NCI-H1105 (cell line): ENCODE data around the gene PTGES2.

Source experiments
- DNase-seq: peaks from one replicate; lab custom pipeline; 2025; lab: John Stamatoyannopoulos, UW

PTGES2 gene

GRCh38 chr9:128127568-128127989 is at the start of gene PTGES2:
PTGES2 (minus strand) TSS chr9:128127729; CDS start chr9:128127717, 12 bp downstream.
- DNase-seq: peak; percentile 54

- DNase-seq: no peak
Observed at GRCh38 chr9:128175726-128176125, 48.2 kb upstream of the PTGES2 start.

- no peak for DNase-seq
Observed at GRCh38 chr9:128175102-128175563, 47.6 kb upstream of the PTGES2 start.

DNA sequence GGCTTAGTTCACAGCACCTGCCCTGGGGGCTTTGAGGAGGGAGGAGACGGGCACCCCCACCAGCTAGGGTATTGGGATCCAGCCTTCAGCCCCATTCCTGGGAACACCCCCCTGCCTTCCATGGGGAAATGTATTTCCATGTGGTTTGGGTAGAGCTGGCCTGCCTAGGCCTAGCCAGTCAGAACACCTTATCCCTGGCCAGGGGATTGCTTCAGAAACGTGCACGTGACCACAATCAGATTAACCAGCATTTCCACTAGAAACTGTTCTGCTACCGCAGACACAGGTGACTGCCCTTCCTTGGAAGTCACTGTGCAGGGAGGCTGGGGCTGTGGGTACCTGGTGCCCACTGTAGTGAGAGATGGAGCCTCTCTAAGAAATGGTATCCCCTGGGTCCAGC is 46.5 kb upstream of the PTGES2 start:
- DNase-seq: no peak

GRCh38 chr9:128169925-128170324 is 42.4 kb upstream of the PTGES2 start:
- DNase-seq: no peak

DNA sequence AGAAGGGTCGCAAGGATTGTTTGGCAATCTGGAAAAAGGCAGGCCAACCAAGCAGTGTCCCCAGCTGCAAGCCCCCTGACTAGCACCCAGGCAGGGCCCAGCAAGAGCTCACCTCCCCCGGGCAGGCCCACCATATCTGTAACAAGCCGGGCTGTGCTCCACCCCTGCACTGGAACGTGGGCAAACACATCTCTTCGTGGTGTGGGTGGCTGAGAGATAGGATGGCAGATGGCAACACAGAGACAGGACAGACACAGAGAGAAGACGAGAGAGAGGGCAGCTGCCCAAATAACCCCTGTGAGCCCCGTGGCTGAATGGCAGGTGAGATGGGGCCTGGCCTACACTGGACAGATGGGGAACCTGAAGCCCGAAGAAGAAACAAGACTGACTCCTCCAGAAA is 42.0 kb upstream of the PTGES2 start:
- DNase-seq: no peak

DNA sequence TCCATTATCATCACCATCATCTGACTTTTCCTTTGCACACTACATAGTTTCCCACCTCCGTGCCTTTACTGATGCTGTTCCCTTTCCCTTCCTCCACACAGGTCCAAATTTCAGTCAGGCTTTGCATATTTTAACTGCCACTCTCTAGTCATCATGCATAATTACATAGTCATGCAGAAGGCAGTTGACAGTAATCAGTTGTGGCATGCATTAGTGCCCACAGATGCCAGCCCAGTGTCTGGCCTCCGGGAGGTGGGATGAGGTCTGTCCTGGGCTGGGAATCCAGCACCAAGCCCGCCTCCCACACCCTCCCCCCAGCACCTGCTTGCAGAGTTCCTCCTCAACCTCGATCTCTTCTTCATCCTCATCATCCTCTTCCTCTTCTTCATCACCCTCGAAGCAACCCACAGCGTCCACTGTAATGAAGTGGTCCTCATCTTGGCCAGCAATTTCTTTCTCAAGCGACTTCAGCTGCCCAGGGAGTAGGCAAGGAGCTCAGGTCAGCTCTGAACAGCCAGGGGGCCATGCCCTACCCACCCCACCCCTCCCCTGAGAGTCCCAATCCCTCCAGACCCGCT is 41.3 kb upstream of the PTGES2 start:
- no peak for DNase-seq

DNA sequence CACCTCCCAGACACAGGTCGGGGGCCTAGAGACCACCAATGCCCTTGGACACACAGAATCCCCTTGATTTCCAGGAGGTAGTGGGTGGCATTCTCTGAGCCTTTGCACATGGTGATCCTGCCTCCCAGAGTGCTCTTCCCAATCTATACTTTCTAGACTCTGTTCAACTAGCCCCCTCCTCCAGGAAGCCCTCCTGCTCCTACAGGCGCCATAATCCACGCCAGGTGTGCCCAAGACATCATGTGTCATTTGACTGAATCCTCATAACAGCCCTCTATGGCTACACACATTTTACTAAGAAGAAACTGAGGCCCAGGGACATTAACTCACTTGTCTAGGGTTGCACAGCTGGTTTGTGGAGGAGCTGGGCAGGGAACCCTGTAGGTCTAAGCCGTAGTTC is 39.7 kb upstream of the PTGES2 start:
- no peak for DNase-seq

DNA sequence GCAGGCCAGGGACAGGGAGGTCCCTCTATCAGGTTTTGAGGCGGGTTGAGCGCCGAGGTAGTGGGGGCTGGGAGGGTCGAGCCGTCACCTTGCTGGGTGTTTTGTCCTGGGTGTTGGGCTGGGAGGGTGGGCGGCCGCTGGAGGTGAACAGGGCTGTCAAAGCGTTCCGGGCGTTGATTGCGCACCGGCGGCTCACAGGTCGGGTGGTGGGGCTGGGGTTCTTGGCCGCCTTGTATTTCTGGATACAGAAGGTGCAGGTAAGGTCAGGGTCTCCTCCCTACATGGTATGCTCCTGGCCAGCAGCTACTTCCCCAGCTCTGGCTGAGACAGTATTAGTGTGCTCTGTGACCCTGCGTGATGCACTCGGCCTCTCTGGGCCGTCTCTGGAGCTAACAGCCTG is 38.6 kb upstream of the PTGES2 start:
- no peak for DNase-seq

GRCh38 chr9:128164307-128164885 is 36.9 kb upstream of the PTGES2 start:
- DNase-seq: no peak

- no peak for DNase-seq
Observed at GRCh38 chr9:128163523-128164306, 36.2 kb upstream of the PTGES2 start.

DNA sequence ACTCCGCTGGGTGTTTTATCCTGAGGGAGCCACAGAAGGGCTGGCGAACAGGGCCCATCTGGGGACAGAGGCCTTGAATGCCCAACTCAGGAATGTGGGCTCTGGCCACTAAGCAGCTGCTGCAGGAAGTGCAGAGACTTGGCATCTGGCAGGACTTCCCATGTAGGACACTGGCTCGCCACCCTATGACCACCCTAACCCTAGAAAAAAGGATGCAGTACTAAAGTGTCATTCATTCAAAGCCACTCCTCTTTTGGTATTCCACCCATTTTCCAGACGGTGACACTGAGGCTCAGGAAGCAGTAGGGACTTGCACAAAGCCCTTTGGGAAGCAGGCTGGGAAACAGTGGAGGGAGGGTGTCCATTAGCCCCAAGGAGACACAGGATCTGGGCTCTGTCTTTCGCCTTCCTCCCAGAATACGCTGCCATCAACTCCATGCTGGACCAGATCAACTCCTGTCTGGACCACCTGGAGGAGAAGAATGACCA is 35.5 kb upstream of the PTGES2 start:
- no peak for DNase-seq

- no peak for DNase-seq
Observed at GRCh38 chr9:128162215-128163026, 34.9 kb upstream of the PTGES2 start.

DNA sequence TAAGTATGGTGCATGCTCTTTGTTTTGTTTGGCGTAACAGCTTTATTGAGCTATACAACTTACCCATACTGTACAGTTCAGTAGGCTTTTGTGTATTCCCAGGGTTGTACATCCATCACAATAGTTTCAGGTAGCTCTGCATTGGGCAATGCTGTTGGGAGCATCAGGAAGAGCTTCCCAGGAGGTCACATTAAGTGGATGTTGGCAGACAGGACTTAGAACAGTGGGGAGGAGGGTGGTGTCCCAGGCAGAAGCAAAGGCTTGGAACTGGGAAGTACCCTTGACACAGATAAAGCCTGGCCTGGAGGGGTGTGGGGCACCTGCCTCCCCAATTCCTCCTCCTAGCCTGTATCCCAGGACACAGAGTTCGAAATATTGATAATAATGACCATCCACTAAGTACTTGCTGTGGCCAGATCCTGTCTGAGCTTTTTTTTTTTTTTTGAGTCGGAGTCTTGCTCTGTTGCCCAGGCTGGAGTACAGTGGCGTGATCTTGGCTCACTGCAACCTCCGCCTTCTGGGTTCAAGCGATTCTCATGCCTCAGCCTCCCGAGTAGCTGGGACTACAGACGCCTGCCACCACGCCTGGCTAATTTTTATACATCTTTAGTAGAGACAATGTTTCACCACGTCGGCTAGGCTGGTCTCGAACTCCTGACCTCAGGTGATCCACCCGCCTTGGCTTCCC is 33.8 kb upstream of the PTGES2 start:
- no peak for DNase-seq

- no peak for DNase-seq
Observed at GRCh38 chr9:128160603-128160987, 33.1 kb upstream of the PTGES2 start.

DNA sequence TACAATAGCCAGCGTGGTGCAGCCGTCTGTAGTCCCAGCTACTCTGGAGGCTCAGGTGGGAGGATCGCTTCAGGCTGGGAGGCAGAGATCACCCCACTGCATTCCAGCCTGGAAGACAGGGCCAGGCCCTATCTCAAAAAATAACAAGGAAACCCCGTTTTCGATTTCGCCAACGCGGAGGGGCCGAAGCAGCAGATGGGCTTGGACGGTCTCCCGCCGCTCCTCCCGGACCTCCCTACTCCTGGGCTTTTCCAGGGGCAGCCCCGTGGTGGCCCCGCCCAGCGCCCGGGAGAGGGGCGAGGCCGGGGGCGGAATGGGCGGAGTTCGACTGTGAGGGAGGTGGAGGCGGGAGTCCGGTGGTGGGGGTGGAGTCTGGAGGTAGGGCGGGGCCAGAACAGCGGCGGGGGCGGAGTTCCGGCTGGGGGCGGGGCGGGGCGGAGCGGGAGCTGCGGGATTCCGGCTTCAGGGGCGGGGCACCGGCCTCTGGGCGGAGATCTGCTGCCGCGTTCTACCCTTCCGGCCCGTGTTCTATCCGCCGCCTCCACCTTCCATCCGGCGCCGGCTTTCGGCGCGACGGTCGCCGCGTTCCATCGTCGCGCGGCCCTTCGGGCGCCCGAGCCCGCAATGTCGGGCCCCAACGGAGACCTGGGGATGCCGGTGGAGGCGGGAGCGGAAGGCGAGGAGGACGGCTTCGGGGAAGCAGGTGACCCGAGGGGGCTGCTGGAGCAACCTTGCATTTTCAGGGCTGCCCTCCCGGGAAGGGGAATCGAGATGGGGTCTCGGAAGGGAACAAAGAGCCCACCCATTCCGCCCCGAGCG is 32.5 kb upstream of the PTGES2 start, which contains the start of gene BBLN:
TSS of gene BBLN (plus strand) at position 482 of the 819 bp plus-strand sequence. CDS start at position 625, 143 bp downstream.
- peak; percentile 86 for DNase-seq

GRCh38 chr9:128159522-128159783 is 31.9 kb upstream of the PTGES2 start:
- no peak for DNase-seq

- no peak for DNase-seq
Observed at GRCh38 chr9:128155736-128156500, 28.4 kb upstream of the PTGES2 start.

DNA sequence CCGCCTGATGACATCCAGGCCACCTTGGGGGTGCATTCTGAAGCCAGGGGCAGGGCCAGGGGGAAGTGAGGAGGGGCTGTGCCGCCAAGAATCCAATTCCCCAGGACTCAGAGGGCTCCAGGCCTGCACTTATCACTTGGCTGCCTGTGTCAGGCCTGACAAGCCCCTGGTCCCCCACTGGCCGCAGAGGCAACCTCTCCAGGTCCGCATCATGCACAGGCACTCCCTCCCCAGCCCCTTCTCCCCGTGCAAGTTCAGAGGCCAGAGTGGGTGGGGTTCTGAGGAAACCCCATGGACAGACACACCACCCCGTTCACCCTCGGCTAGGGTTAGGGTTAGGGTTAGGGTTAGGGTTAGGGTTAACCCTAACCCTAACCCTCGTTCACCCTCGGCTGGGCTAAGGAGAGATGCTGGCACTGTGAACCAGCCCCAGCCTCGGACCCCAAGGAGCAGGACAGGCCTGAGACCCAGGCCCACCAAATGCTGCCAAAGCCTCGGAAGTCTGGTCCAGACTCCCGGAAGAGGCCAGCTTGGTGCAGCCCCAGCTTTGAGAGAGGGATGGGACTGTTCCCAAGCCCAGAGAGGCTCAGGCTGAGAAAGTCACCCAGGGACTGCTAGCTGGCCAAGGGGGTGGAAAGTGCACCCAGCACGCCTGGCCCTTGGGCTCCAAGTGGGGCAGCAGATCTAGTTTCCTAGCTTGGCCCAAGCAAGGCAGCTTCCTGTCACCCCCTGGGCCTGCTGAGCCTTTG is 26.6 kb upstream of the PTGES2 start:
- DNase-seq: no peak
